ENCODE data around the gene RAD23B. TPM values are rescaled to one million over a fixed set of nuclear protein-coding genes. Genes with fewer than 3 reads are reported as not detected.

Gene RAD23B
- total RNA-seq, 1 experiment from 2014 or later: 114 TPM

DNA sequence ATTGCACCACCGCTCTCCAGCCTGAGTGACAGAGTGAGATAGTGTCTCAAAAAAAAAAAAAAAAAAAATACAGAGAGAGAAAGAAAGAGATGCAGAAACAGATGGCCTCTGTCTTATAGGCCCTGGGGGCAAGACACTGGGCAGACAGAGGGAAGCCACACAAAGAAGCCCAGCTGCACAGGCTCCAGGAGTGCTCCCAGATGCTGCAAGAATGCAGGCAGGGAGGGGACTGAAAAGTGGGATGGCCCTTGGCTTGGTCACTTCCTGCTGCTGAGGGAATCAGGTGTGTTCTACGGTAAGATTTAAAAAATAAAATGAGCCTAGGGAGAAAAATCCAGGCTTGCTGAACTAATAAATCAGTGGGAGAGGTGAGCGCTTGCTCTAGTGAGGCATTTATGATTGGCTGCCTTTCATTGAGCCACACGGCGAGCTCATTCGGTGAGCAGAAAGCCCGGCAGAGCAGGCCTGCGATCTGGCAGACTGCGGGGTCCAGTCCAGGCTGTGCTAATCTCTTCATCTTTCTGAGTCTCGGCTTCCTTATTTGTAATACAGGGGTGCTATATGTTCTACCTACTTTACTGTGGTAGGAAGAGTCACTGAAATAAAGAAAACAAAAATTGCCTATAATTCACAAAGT lies 80.6 kb downstream of the RAD23B start:
- H3K4me3 ChIP-seq (ENCODE audit: low read depth in 2 of 2, low read length in 2 of 2): no peak overlapping the region
- POLR2A ChIA-PET: no interaction called here

DNA sequence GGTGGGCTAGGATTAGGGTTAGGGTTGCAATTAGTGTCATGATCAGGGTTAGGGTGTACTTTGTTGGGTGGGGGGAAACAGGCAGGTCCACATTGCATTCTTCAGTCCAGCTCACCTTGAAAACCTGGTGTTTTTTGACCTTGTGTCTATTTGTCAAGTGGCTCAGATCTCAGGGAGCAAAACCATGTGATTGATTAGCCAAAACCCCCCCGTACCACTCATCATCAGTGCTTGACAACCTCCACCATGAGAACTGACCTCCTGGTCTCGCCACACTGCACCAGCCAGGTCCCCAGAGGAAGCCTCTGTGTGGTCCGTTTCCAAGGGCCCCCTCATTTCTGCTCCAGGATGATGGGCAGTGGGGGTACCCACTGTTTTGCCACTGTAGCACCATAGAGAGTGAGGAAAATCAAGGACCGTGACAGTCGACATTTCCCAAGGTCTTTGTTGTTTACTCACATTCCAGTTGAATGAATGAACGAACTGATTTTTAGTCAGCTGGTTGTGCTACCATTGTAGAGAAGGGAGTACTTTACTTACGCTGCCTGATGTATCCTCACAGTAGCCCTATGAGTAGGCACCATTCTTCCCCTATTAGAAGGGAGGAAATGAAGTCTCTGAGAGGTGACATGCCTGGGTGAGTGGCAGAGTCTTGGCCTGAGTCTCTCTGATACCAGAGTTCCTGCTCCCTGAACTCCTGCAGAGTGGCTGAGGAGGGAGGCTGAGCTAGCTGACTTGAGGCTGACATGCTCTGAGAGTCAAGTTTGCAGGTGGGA lies 84.8 kb downstream of the RAD23B start:
- no peaks in the 10 kb centered on the region for H3K4me1 ChIP-seq (ENCODE audit: control insufficient read depth, insufficient read depth, low read length)
- DNase-seq (ENCODE audit: low read depth, low spot score) (no peak), ATAC-seq (peak; percentile 66)
- intact Hi-C loops (cut with micrococcal nuclease; ENCODE audit: unreplicated experiment): no loop called here
- no peaks in the 10 kb centered on the region for H3K9me3 ChIP-seq (ENCODE audit: control insufficient read depth, insufficient read depth, low read depth, low read length)
- no peaks in the 10 kb centered on the region for H3K36me3 ChIP-seq (ENCODE audit: control insufficient read depth, insufficient read depth, low read length)
- no peaks in the 10 kb centered on the region for H3K27me3 ChIP-seq (ENCODE audit: control insufficient read depth, insufficient read depth, low read length)
- H3K27ac ChIP-seq (ENCODE audit: low read length): no peak overlapping the region
- no TSS peak for BruUV-seq (replicated peaks)
- in situ Hi-C loops (cut with HindIII; ENCODE audit: low pct_unique_long_range_greater_than_20kb, low sequenced_read_pairs): no loop called here
- ChIA-PET CTCF (no interaction called here), POLR2A (no interaction called here)
- H3K4me3 ChIP-seq (ENCODE audit: low read depth in 2 of 2, low read length in 2 of 2): no peak overlapping the region
- no peak for TF ChIP-seq SIN3A (IDR thresholded peaks at IDR 0.05; ENCODE audit: borderline replicate concordance, insufficient read depth, low read depth, low read length)
- TF ChIP-seq TCF7L2 (IDR thresholded peaks at IDR 0.05; ENCODE audit: low read depth, low read length): no peak
- TF ChIP-seq, protein P1, sequence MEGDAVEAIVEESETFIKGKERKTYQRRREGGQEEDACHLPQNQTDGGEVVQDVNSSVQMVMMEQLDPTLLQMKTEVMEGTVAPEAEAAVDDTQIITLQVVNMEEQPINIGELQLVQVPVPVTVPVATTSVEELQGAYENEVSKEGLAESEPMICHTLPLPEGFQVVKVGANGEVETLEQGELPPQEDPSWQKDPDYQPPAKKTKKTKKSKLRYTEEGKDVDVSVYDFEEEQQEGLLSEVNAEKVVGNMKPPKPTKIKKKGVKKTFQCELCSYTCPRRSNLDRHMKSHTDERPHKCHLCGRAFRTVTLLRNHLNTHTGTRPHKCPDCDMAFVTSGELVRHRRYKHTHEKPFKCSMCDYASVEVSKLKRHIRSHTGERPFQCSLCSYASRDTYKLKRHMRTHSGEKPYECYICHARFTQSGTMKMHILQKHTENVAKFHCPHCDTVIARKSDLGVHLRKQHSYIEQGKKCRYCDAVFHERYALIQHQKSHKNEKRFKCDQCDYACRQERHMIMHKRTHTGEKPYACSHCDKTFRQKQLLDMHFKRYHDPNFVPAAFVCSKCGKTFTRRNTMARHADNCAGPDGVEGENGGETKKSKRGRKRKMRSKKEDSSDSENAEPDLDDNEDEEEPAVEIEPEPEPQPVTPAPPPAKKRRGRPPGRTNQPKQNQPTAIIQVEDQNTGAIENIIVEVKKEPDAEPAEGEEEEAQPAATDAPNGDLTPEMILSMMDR (IDR thresholded peaks at IDR 0.05): no peak
- TF ChIP-seq, protein P2, sequence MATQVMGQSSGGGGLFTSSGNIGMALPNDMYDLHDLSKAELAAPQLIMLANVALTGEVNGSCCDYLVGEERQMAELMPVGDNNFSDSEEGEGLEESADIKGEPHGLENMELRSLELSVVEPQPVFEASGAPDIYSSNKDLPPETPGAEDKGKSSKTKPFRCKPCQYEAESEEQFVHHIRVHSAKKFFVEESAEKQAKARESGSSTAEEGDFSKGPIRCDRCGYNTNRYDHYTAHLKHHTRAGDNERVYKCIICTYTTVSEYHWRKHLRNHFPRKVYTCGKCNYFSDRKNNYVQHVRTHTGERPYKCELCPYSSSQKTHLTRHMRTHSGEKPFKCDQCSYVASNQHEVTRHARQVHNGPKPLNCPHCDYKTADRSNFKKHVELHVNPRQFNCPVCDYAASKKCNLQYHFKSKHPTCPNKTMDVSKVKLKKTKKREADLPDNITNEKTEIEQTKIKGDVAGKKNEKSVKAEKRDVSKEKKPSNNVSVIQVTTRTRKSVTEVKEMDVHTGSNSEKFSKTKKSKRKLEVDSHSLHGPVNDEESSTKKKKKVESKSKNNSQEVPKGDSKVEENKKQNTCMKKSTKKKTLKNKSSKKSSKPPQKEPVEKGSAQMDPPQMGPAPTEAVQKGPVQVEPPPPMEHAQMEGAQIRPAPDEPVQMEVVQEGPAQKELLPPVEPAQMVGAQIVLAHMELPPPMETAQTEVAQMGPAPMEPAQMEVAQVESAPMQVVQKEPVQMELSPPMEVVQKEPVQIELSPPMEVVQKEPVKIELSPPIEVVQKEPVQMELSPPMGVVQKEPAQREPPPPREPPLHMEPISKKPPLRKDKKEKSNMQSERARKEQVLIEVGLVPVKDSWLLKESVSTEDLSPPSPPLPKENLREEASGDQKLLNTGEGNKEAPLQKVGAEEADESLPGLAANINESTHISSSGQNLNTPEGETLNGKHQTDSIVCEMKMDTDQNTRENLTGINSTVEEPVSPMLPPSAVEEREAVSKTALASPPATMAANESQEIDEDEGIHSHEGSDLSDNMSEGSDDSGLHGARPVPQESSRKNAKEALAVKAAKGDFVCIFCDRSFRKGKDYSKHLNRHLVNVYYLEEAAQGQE (IDR thresholded peaks at IDR 0.05; ENCODE audit: insufficient read depth in 1 of 2, low read depth in 2 of 2, low read length in 1 of 2): no peak

More for the DNA sequence above, 80.6 kb downstream of the RAD23B start:
- H3K36me3 ChIP-seq (ENCODE audit: control insufficient read depth, insufficient read depth, low read length): no peaks in the 10 kb centered on the region
- H3K27me3 ChIP-seq (ENCODE audit: control insufficient read depth, insufficient read depth, low read length): no peaks in the 10 kb centered on the region
- no TSS peak for BruUV-seq (replicated peaks)
- H3K4me1 ChIP-seq (ENCODE audit: control insufficient read depth, insufficient read depth, low read length): no peaks in the 10 kb centered on the region
- TF ChIP-seq SIN3A (IDR thresholded peaks at IDR 0.05; ENCODE audit: borderline replicate concordance, insufficient read depth, low read depth, low read length): no peak
- TF ChIP-seq, protein P1 (IDR thresholded peaks at IDR 0.05): no peak
- no peak for TF ChIP-seq TCF7L2 (IDR thresholded peaks at IDR 0.05; ENCODE audit: low read depth, low read length)
- no peak for TF ChIP-seq POLR2AphosphoS5 (IDR thresholded peaks at IDR 0.05; ENCODE audit: low read depth, low read length)
- H3K27ac ChIP-seq (ENCODE audit: low read length): no peak overlapping the region
- ATAC-seq: no peak
- DNase-seq (ENCODE audit: low read depth, low spot score): no peak
- CTCF ChIA-PET: no interaction called here
- in situ Hi-C loops (cut with HindIII; ENCODE audit: low pct_unique_long_range_greater_than_20kb, low sequenced_read_pairs) (no loop called here), intact Hi-C loops (cut with micrococcal nuclease; ENCODE audit: unreplicated experiment) (no loop called here)
- H3K9me3 ChIP-seq (ENCODE audit: control insufficient read depth, insufficient read depth, low read depth, low read length): no peaks in the 10 kb centered on the region
